LoVo (cell line): ENCODE measurements around the gene HLA-E.
"Not testable (repeated sequence)": the region's sequence is repeated elsewhere in the genome, so short reads cannot be mapped to it uniquely, and the experiment has no call there.

Experiments used
- DNase-seq: peaks from one replicate; pipeline ENCODE4 v3.0.0-alpha.2; 2016; ENCODE audit warnings: low spot score

The HLA-E gene

DNA sequence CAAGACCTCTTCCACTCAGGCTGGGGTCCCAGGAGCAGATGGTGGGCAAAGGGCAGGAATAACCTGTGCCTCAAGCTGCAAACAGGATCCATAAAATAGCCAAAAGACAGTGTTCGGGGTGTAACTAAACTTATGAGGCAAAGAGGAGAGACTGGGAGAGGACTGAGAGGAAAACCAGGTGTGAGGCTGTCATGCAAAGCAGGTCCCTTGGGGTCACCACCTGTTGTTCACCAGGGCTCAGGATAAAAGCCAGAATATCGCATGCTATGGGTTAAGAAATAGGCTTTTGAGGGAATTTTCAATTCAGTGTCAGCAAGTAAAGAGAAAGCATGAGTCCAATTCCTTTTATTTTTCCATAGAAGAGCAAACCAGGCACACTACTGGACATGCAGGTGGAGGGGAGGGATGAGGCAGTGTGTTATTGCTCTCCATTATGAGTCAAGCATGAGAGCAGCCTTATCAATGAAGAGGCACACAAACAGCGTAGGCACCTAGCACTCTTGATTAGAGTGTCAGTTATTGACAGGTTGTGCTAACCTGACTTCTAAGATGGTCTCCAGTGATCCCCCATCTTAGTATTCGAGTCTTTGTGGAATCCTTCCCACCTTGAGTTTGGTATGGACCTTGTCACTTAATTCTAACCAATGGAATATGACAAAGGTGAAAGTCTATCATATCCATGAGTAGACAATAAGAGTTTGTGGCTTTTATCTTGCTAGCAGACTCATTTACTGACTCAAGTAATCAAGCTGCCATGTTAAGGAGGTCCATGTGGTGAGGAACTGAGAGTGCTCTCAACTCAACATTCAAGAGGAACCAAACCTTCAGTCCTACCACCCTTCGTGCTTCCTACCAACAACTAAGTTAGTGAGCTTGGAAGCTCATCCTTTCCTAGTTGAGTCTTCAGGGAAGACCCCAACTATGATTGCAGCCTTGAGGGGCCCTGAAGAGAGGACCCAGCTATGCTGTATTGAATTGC is 18.8 kb downstream of the HLA-E start:
- DNase-seq, result no peak

DNA sequence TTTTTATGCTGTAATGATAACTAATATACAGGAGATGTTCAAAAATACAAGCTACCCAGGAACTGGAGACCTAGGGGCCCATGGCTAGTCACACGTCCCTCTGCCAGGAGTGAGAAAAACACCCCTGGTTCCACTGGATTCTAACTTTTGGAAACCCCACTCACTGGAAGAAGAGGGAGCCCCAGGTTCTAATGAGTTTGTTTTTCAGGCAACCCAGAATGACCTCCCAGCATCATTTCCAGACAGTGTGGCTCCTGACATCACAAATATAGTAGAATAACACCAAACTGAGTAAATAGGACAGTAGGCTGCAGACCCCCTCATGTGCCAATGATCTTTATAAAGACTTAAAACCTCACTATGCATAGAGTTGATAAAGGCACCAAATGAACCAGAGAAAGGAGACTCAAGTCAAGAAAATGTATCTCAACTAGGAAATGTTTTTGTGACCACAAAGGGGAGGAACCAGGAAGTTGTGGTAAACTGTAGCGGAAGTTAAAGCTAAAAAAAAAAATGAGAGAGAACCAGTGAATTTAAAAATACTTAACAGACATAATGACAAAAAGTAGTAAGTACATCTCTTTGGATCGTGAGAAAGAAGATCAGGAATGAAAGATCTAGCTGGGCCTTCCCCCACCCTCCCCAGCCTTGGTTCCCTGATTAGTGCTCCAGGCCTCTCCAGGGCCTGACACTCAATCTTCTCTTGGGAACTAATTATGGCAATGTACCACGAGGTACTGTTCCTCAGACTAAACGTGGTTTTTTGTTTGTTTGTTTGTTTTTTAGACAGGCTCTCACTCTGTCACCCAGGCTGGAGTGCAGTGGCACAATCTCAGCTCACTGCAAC is 19.8 kb downstream of the HLA-E start:
- DNase-seq, result no peak

DNA sequence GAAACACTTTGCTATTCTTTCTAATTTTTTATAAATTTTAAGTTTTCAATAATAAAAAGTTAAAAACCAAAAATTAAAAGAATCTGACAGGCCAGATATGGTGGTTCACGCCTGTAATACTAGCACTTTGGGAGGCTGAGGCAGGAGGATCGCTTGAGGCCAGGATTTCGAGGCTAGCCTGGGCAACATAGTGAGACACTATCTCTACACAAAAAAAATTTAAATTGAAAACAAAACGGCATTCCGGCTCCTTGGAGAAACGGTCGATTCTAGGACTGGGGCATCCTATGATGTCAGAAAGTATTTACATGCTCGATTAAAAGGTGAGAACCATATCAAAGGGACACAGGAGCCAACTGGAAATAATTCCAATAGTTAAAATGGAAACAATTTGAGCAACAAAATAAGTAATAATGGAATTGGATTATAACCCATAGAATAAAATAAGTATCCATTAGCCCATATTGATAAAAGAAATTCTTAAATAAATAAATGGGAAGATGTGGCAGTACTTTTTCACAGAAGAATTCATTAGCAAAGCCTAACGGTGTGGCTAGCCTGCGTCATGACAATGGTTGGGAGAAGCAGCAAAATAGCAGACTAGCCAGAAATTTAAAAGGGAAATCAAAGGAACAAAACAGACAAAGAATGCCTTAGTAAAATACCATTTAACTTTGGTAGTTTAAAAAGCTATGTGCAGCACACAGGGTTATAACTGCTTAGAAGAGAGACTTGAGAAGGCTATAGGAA is 21.3 kb downstream of the HLA-E start:
- no peak for DNase-seq

DNA sequence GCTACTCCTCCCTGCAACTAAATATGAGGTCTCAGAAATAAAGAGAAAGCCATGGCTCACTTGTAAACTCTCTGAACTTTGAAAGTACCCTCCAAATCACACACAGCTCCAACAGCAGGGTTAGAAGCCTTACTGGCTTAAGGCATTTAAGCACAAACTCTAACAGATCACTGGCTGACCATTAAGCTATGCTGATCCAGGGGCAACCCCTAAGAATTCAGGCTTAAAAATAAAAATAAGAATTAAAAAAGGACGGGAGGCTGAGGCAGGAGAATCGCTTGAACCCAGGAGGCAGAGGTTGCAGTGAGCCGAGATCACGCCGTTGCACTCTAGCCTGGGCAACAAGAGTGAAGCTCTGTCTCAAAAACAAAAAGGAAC is 21.8 kb downstream of the HLA-E start:
- DNase-seq, result no peak

DNA sequence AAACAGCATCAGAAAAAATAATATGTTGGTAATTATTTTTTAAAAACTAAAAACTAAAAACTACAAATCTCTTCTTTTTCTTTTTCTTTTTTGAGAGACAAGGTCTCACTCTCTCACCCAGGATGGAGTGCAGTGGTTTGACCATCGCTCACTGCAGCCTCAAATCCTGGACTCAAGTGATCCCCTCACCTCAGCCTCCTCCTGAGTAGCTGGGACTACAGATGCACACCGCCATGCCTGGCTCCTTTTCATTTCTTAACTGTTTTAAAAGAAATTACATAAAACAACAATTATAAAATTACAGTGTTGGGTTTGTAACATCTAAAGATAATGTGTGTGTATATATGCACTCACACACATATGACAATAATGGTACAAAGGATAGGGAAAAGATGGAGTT is 24.1 kb downstream of the HLA-E start:
- no peak for DNase-seq

DNA sequence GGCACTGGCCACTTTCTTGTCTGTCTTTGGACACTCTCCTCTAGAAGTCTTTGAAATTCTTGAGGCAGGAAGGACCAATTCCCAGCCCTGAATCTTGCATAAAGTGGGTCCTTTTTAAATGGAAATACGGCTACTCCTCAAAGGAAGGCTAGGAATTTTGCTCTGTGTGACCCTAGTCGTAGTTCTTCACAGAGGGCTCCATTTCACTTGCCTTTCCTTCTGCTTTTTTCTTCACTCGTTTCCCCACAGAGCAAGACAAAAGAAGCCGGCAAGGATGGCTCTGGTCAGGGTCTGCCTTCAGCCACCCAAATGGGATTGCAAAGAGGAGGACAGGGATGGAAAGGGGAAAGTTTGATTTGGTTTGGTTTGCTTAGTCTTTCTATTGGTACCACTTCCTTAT is 25.8 kb downstream of the HLA-E start:
- no peak for DNase-seq

DNA sequence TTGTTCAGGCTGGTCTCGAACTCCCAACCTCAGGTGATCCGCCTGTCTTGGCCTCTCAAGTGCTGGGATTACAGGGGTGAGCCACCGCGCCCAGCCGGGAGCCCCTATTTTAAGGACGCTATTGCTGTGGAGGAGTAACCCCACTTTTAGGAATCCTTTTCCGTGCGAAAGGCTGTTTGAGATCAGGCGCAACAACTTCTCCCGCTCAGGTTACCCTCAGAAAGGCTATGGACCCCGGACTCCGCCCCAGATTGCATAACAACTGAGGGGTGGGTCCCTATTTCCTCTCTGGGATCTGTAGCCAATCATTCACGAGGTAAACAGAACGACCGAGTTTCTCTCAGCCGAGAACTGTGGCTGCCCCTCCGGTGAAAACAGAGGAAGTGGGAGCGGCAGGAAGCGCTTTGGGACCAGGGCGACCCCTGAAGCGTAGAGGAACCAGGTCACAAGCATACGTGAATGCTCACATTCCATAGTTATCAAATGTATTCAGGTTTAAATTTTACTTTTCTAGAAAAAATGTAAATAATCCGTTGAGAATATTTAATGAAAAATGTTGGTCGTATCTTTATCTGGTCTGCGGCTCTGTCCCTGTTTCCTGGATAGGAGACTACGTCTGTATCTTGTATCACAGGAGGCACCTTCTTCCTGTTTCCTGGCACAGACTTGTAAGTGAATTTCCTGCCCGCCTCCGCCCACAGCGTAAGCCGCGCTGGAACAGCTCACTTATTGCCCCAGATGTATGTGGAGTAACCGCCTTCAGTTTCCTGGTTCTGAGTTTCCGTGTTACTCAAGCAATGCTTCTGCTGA is 26.8 kb downstream of the HLA-E start:
- DNase-seq, result peak; percentile 89

DNA sequence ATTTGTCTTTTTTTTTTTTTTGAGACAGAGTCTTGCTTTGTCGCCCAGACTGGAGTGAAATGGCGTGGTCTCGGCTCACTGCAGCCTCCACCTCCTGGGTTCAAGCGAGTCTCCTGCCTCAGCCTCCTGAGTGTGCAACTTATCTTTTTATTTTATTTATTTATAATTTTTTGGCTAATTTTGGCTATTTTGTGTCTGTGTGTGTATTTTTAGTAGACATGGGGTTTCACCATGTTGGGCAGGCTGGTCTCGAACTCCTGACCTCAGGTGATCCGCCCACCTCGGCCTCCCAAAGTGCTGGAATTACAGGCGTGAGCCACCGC is 27.4 kb downstream of the HLA-E start:
- DNase-seq, result not testable (repeated sequence)

DNA sequence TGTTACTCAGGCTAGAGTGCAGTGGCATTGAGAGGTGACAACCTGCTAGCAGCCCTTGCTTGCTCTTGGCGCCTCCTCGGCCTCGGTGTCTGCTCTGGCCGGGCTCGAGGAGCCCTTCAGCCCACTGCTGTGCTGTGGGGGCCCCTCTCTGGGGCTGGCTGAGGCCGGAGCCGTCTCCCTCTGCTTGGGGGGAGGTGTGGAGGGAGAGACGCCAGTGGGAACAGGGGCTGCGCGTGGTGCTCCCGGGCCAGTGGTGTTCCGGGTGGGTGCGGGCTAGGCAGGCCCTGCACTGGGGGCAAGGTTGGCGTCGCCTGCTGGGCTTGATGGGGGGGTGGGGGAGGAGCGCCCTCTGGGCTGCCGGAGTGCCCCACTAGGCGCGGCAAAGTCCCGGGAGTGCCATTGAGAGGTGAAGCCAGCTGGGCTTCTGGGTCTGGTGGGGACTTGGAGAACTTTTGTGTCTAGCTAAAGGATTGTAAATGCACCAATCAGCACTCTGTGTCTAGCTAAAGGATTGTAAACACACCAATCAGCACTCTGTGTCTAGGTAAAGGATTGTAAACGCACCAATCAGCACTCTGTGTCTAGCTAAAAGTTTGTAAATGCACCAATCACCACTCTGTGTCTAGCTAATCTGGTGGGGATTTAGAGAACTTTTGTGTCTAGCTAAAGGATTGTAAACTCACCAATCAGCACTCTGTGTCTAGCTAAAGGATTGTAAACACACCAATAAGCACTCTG is 28.6 kb downstream of the HLA-E start:
- DNase-seq, result not testable (repeated sequence)

DNA sequence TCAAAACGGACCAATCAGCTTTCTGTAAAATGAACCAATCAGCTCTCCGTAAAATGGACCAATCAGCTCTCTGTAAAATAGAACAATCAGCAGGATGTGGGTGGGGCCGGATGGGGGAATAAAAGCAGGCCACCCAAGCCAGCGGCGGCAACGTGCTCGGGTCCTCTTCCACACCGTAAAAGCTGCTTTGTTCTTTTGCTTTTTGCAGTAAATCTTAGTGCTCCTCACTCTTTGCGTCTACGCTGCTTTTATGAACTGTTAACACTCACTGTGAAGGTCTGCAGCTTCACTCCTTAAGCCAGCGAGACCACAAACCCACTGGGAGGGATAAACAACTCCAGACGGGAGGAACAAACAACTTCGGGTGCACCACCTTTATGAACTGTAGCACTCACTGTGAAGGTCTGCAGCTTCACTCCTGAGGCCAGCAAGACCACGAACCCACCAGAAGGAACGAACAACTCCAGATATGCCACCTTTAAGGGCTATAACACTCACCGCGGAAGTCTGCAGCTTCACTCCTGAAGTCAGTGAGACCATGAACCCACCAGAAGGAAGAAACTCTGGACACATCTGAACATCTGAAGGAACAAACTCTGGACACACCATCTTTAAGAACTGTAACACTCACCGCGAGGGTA is 29.3 kb downstream of the HLA-E start:
- DNase-seq, result not testable (repeated sequence)

DNA sequence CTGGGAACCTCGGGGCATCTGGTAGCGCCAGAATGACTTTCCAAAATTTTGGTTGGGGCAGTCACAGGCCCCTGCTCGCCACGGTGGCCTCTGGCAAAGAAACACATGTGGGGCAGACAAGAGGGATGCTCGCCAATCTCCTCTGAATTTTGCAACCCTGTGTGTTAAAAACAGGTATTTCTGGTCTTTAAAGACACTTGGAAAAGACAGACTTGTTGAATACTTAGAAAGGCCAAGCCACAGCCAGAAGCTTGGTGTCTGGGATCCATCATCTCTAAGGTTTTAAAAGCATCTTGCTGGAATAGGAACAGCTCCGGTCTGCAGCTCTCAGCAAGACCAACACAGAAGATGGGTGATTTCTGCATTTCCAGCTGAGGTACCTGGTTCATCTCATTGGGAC is 31.2 kb downstream of the HLA-E start:
- no peak for DNase-seq

DNA sequence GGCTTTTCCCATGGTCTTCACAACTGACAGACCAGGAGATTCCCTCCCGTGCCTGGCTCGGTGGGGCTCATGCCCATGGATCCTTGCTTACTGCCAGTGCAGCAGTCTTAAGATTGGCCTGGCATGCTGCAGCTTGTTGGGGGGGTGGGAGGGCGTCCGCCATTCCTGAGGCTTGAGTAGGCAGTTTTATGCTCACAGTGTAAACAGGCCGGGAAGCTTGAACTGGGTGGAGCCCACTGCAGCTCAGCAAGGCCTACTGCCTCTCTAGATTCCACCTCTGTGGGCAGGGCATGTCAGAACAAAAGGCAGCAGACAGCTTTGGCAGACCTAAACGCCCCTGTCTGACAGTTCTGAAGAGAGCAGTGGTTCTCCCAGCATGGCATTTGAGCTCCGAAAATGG is 31.8 kb downstream of the HLA-E start:
- peak; percentile 70 for DNase-seq

DNA sequence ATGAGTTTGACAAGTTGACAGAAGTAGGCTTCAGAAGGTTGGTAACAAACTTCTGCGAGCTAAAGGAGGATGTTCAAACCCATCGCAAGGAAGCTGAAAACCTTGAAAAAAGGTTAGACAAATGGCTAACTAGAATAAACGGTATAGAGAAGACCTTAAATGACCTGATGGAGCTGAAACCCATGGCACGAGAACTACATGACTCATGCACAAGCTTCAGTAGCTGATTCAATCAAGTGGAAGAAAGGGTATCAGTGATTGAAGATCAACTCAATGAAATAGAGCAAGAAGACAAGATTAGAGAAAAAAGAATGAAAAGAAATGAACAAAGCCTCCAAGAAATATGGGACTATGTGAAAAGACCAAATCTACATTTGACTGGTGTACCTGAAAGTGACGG is 32.6 kb downstream of the HLA-E start:
- not testable (repeated sequence) for DNase-seq

DNA sequence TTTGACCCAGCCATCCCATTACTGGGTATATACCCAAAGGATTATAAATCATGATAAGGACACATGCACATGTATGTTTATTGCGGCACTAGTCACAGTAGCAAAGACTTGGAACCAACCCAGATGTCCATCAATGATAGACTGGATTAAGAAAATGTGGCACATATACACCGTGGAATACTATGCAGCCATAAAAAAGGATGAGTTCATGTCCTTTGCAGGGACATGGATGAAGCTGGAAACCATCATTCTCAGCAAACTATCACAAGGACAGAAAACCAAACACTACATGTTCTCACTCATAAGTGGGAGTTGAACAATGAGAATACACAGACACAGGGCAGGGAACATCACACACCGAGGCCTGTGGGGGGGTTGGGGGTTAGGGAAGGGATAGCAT is 37.1 kb downstream of the HLA-E start:
- not testable (repeated sequence) for DNase-seq

DNA sequence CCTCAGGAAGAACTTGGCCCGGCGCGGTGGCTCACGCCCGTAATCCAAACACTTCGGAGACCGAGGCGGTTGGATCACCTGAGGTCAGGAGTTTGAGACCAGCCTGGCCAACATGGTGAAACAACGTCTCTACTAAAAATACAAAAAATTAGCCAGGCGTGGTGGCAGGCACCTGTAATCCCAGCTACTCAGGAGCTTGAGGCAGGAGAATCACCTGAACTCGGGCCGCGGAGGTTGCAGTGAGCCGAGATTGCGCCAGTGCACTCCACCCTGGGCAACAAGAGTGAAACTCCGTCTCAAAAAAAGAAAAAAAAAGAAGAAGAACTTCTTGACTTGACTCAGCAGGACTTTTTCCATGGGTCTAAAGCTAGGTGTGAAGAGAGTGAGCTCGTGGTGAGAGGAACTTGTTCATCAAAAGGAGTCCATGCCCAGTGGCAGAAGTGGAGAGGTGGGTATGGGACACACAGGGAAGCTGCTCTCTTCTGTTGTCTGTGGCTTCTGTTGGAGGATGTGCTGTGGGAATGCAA is 40.1 kb downstream of the HLA-E start:
- DNase-seq, result not testable (repeated sequence)

DNA sequence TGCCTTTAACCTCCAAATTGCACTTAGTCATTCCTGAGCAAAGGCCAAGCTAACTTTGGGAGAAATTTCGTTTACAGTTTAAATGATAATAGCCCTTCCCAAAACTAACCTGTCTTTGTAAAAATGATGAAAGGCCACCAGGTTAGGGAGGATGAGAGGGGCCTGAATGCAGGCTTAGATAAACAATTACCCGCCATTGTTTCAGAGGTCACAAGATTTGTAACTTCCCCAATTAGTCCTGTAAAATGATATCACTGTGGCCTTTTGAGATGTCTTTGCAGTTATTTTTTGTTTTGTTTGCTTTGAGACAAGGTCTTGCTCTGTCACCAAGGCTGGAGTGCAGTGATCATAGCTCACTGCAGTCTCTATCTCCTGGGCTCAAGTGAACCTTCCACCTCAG is 40.7 kb downstream of the HLA-E start:
- no peak for DNase-seq

DNA sequence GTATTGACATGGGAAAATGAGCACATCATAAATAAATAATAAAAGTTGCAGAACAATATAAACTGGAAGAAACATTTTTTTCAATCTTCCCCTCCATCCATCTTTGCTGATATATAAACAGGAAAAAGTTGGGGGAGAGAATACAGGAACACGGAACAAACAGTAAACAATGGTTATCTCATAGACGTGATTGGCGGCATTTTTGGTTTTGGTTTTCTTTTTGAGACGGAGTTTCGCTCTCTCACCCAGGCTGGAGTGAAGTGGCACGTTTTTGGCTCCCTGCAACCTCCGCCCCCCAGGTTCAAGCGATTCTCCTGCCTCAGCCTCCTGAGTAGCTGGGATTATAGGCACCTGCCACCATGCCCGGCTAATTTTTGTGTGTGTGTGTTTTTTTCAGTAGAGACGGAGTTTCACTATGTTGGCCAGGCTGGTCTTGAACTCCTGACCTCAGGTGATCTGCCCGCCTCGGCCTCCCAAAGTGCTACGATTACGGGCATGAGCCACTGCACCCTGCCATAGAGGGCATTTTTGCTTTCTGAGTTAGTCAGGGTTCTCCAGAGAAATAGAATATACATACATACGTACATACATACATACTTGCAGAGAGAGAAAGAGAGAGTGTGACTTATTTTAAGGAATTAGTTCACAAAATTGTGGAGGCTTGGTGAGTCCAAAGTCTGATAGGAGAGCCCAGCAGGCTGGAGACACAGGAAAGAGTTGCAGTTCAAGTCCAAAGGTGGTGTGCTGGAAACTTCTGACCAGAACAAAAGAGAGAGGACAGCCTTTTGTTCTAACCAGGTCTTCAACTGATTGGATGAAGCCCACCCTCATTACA is 44.4 kb downstream of the HLA-E start:
- no peak for DNase-seq

DNA sequence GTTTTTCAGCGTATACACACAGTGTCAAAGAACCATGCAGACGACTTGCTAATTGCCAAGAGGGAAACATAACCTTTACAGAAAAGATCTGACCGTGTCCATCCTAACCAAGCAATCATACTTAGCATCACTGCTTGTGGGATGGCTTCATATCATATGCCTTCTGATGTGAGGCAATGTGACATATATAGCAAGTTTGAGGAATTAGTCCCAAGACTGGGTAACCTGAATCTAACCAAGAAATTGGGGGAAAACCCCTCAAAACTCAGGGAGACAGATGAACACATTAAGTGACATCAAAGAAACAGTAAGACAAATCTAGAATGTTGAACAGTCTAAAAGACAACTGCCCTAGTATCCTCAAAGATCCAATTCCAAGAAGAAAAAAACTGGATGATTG is 48.6 kb downstream of the HLA-E start:
- DNase-seq, result no peak
